OCI-LY1 (cell line): ENCODE measurements around the gene PTPRN2.

Experiments
- EZH2 ChIP-seq: fragments of 200-600 bp; sonication (generic), shearing (Covaris generic); IDR thresholded peaks from 2 replicates; pipeline ENCODE4 v1.8.0; 2017; ENCODE audit warnings: borderline replicate concordance, mixed run types, mild to moderate bottlenecking, antibody characterized with exemption, low read length, moderate library complexity, mixed read lengths
- TF ChIP-seq, protein P1 (sequence below): fragments of 200-600 bp; sonication (generic), shearing (Covaris generic); IDR thresholded peaks from 2 replicates; pipeline ENCODE4 v1.5.1; 2017; ENCODE audit warnings: mild to moderate bottlenecking, antibody characterized with exemption, low read length, moderate library complexity, mixed read lengths

DNA sequence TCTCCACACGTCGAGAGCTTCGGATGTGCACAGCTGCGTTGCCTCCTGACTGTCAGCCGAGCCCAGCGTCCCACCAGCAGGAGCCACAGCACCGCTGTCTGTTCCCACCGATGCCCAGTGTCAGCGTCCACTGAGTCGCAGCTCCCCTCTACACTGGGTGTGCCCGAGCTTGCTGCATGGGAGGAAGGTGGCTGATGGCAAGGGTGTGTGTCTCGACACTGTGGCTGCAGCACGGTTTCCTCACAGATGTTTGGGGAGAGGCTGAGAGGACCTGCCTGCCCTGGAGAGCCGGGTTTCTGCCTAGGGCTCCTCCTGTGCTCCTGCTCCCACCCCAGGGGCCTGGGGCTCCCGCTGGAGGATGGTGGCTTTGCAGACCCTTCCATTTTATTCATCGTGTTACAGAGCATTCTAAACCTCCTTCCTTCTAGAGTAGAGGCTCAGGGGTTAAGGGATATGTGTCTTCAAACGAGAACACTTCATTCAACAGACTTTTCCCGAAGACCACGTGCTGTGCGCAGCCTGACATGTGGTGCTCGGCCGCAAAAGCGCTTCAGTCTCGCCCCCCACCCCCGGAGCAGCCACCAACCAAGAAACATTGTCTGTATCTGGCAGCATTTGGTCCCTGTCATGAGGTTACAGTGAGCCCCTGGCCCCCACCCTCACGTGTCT is 866.0 kb downstream of the PTPRN2 start:
- TF ChIP-seq, protein P1, sequence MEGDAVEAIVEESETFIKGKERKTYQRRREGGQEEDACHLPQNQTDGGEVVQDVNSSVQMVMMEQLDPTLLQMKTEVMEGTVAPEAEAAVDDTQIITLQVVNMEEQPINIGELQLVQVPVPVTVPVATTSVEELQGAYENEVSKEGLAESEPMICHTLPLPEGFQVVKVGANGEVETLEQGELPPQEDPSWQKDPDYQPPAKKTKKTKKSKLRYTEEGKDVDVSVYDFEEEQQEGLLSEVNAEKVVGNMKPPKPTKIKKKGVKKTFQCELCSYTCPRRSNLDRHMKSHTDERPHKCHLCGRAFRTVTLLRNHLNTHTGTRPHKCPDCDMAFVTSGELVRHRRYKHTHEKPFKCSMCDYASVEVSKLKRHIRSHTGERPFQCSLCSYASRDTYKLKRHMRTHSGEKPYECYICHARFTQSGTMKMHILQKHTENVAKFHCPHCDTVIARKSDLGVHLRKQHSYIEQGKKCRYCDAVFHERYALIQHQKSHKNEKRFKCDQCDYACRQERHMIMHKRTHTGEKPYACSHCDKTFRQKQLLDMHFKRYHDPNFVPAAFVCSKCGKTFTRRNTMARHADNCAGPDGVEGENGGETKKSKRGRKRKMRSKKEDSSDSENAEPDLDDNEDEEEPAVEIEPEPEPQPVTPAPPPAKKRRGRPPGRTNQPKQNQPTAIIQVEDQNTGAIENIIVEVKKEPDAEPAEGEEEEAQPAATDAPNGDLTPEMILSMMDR = no peak
- TF ChIP-seq EZH2 = no peak
